HG03196 (cell line): Measurements from ENCODE around the gene DLG4.

Source experiments
- ATAC-seq: cut with Tn5 transposase; IDR thresholded peaks from one replicate; pipeline ENCODE4 v1.9.1; 2021; ENCODE audit not compliant: unreplicated experiment

DLG4 gene

GRCh38 chr17:7215652-7216180, 3.9 kb downstream of the DLG4 start:
- ATAC-seq = no peak

- ATAC-seq = no peak
Observed at GRCh38 chr17:7215136-7215638, 4.4 kb downstream of the DLG4 start.

GRCh38 chr17:7214300-7215135, 5.1 kb downstream of the DLG4 start:
- ATAC-seq = peak; percentile 71

- no peak for ATAC-seq
Observed at GRCh38 chr17:7213895-7214299, 5.7 kb downstream of the DLG4 start.

GRCh38 chr17:7211491-7212273, 8.0 kb downstream of the DLG4 start:
- ATAC-seq = no peak

- ATAC-seq = no peak
Observed at GRCh38 chr17:7208754-7209460, 10.7 kb downstream of the DLG4 start.

- ATAC-seq = no peak
Observed at GRCh38 chr17:7208027-7208571, 11.5 kb downstream of the DLG4 start.

- no peak for ATAC-seq
Observed at GRCh38 chr17:7207120-7208001, 12.3 kb downstream of the DLG4 start.

GRCh38 chr17:7205561-7205960, 14.1 kb downstream of the DLG4 start:
- no peak for ATAC-seq

GRCh38 chr17:7204828-7205461, 14.7 kb downstream of the DLG4 start:
- peak; percentile 80 for ATAC-seq

- no peak for ATAC-seq
Observed at GRCh38 chr17:7204336-7204735, 15.3 kb downstream of the DLG4 start.

- no peak for ATAC-seq
Observed at GRCh38 chr17:7203391-7203790, 16.2 kb downstream of the DLG4 start.

- ATAC-seq = no peak
Observed at GRCh38 chr17:7196651-7197401, 22.8 kb downstream of the DLG4 start.

- no peak for ATAC-seq
Observed at GRCh38 chr17:7195971-7196370, 23.7 kb downstream of the DLG4 start.

GRCh38 chr17:7192271-7192937, 27.2 kb downstream of the DLG4 start:
- ATAC-seq = no peak

GRCh38 chr17:7191571-7192270, 27.9 kb downstream of the DLG4 start:
- ATAC-seq = no peak

GRCh38 chr17:7191069-7191468, 28.6 kb downstream of the DLG4 start:
- ATAC-seq = no peak
